Stomach (tissue), 4 donors: ENCODE results near the gene TRMU.

Source experiments
- CTCF ChIP-seq, 7 experiments: fragments of 450-650 bp in 4 of 7; fragments of 200-600 bp in 3 of 7; sonication (generic) in 3 of 7; IDR thresholded peaks; one replicate each; pipeline ENCODE4 v1.5.1; 2016 to 2019; ENCODE audit warnings: antibody characterized with exemption in 7 of 7, control low read depth in 2 of 7, mild to moderate bottlenecking in 1 of 7
- EP300 ChIP-seq: sonication (generic); formaldehyde crosslinking; IDR thresholded peaks from one replicate; pipeline ENCODE4 v1.6.1; 2017; ENCODE audit warnings: antibody characterized with exemption
- POLR2A ChIP-seq, 4 donors: fragments of 450-650 bp; IDR thresholded peaks; one replicate each; pipeline ENCODE4 v1.6.1; 2016; ENCODE audit warnings: antibody characterized with exemption in 4 of 4, control low read depth in 2 of 4, mild to moderate bottlenecking in 1 of 4, moderate library complexity in 1 of 4

DNA sequence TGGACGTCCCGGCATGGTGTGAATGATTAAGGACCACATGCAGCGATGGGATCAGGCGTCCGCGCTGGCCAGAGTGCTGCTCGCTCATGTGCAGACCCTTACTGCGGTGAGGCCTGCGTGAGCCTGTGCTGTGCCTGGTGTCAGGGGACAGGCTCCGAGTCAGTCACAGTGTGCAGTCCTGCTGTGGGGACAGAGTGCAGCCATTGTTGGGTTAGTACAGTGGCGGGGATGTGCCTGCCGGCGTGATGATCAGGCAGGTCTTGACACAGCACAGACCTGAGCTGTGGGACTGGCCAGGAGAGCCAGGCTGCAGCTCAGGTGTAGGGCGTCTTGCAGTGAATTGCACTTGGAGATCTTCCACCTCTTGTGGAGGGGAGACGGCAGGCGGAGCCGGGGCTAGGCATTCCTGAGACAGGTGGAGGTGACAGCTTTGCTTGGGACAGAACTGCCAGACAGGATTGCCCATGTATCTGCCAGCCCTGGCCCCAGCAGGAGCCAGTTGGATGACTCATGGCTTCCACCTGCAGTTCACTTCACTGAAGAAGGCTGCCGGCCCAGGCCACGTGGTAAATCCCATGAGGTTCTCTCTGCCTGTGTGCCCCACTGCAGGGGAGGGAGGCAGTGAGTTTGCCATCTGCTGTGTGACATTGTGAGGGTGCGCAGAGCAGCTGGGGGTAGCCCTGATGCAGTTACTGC lies 17.3 kb downstream of the TRMU start:
- TF ChIP-seq POLR2A (IDR thresholded peaks at IDR 0.05) (no peak), CTCF (IDR thresholded peaks at IDR 0.05) (no peak), EP300 (no peak)
